Stromal cell of bone marrow (primary cell): ENCODE results near the gene NABP1.

ENCODE experiments used
- DNase-seq: peaks from one replicate; pipeline ENCODE4 v3.0.0-alpha.2; 2012; ENCODE audit warnings: low read depth

NABP1 gene

DNA sequence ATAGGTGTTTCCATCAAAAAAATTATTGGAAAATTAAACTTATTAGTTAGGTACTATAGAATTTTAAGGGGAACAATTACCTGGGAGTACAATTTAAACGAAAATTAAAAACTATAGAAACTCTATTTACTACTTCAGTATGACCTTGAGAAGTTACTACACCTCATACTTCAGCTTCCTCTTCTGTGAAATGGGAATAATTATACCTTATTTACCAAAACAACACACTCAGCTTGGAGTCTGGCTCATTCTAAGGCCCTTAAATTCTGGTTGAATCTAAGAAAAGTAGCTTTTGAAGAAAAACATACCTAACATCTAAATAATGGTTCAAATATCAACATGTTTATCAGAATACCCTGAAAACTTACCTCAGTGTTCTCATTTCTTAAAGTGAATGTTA lies 2.7 kb downstream of the NABP1 start:
- DNase-seq: no peak

DNA sequence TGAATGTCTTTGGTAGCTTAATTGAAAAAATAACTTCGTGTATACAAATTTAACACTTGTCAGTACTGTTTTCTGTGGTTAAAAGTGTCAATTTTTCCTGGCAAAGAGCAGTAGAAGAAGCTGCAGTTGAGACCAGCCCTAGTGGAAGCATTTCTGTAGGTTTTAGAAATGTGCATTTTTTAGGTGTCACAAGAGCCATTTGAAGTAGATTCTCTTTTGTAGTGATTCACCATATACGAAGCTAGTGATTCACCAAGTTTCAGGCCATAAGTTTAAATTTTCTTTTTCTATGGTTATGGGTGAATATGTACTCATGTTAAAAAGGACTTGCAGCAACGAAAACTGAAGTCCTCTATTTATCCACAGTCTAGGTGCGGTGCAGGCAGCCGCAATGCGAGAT lies 4.2 kb downstream of the NABP1 start:
- DNase-seq: no peak

DNA sequence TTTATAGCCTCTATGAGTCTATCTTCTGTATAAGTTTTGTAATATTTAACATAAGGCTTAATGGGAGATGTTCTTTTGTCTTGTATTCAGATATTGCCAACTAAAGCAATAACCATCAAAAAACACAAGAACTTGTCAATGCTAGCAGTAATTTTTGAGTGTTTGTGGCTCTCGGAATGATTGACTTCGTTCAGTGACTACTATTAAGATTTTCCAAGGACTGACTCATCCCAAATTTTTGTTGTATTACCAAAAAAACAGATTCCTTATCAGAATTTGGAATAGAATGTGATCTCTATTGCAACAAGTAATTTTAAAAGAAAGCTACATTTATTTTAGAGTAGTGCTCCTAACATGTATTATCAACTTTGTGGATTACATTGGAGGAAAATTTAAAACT lies 8.1 kb downstream of the NABP1 start:
- DNase-seq: no peak

GRCh38 chr2:191686729-191687128 lies 8.8 kb downstream of the NABP1 start:
- no peak for DNase-seq

DNA sequence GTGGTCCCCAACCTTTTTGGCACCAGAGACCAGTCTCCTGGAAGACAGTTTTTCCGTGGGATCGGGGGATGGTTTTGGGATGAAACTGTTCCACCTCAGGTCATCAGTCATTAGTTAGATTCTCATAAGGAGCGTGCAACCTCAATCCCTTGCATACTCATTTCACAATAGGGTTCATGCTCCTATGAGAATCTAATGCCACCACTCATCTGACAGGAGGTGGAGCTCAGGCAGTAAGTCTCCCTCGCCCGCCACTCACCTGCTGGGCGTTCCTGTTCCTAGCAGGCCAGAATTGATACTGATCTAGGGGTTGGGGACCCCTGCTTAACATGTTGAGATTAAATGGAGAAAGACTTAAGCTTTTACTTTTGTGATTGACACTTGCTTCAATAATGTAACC lies 9.9 kb downstream of the NABP1 start:
- DNase-seq: no peak

GRCh38 chr2:191688934-191689695 lies 11.2 kb downstream of the NABP1 start:
- peak; percentile 67 for DNase-seq

DNA sequence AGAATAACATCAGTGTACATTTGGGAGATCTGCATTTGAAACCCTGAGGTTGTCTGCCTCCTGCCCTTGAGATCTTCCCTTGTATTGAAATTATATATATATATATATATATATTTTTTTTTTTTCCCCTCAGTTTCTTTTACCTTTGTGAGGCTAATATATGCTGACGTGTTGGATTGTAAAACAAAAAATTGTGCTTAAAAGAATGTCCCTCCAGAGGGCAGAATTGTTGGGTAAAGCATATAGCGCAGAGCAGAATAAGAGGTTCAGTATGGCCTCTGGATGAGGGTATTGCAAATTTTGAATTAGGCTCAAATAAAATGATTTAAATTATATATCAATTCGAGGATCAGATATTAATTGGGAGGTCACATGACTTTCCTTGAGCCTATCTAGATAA lies 12.4 kb downstream of the NABP1 start:
- DNase-seq: no peak

- peak; percentile 78 for DNase-seq
Measured at GRCh38 chr2:191691016-191691735, 13.2 kb downstream of the NABP1 start.

- DNase-seq: no peak
Measured at GRCh38 chr2:191691898-191692297, 14.0 kb downstream of the NABP1 start.

DNA sequence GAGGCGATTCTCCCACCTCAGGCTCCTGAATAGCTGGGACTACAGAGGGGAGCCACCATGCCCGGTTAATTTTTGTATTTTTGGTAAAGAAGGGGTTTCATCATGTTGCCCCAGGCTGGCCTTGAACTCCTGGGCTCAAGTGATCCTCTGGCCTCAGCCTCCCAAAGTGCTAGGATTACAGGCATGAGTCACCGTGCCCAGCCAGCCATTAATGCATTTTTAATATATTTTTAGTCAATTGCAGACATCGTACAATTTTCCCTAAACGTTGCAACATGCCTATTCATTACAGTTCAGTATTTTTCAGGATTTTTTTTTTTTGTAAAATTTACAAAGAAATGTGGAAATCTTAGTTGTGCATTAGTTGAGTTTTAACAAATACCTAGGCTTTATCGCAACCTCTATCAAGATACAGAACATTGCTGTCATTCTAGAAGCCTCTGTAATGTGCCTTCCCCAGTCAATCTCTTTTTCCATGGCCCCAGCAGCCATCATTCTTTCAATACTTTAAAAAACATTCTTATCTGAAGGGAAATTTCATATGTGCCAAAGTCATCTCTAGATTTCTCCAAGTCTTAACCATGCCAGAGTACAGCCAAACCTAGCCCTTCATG lies 14.7 kb downstream of the NABP1 start:
- no peak for DNase-seq

GRCh38 chr2:191693166-191693565 lies 15.2 kb downstream of the NABP1 start:
- DNase-seq: no peak

DNA sequence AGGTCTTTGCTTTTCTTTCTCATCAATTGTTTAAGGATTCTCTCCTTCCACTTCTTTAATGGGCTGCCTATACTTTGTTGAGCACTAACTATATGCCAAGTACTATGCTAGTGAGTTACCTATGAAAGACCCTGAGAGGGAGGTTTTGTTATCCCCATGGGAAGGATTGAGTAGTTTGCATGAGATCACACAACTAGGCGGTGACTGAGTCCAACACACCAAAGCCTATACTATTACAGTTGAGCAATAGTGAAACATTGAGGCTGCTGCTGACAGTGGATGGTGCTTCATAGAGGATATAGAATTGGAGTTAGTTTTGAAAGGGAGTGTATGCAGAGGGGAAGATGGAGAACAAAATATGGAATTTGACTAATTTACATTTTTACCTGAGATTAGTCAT lies 15.8 kb downstream of the NABP1 start:
- DNase-seq: no peak

- DNase-seq: peak; percentile 96
Measured at GRCh38 chr2:191696001-191696400, 18.1 kb downstream of the NABP1 start.

GRCh38 chr2:191696966-191697365 lies 19.0 kb downstream of the NABP1 start:
- DNase-seq: no peak

DNA sequence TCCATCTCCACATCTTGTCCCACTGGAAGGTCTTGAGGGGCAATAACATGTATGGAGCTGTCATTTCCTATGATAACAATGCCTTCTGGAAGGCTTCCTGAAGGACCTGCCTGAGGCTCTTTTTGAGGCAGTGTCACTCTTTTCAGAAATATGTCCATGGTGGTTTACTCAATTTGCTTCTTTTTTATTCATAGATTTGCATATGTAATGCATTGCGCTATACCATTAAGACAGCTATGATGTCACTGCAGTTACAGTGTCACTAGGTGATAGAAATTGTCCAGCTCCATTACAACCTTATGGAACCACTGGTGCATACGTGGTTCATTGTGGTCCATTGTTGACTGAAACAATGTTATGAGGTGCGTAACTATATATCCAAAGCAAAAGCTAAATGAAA lies 19.9 kb downstream of the NABP1 start:
- DNase-seq: no peak

- DNase-seq: no peak
Measured at GRCh38 chr2:191699341-191699945, 21.5 kb downstream of the NABP1 start.

DNA sequence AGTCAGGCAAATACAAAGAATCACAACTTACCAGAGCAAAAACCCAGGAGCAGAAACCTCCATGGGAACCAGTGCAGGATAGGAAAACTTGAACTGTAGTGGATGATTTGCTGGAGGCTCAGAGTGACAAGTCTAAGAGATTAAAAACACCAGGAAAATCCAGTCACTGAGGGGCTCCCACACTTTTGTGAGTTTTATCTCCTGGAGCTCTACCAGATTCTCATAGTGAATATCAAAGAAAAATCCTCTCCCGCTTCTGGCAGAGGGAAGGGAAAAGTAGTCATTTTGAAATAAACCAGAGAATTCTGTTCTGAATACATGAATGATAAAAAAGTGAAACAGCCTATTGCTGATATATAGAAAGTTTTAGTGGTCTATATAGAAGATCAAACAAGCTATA lies 23.1 kb downstream of the NABP1 start:
- no peak for DNase-seq

GRCh38 chr2:191701696-191702095 lies 23.8 kb downstream of the NABP1 start:
- DNase-seq: no peak

- no peak for DNase-seq
Measured at GRCh38 chr2:191703079-191703725, 25.3 kb downstream of the NABP1 start.

DNA sequence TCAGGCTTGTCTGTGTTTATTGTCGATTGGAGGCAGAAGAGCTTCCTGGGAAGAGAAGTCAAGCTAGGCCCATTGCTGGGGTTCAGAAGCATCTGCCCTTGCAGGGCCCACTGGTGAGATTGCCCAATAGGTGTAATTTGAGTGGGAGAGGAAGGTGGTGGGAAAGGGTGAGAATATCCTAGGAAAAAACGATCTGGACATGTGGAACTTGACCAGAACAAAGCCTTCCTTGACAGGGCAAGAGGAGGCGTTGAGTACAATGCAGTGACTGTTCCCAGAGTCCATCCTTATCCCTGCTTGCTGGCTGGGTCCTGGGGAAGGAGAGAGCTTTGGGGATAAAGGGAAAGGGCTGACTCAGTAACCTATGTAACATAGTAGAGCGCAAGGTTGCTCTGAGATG lies 27.1 kb downstream of the NABP1 start:
- no peak for DNase-seq

DNA sequence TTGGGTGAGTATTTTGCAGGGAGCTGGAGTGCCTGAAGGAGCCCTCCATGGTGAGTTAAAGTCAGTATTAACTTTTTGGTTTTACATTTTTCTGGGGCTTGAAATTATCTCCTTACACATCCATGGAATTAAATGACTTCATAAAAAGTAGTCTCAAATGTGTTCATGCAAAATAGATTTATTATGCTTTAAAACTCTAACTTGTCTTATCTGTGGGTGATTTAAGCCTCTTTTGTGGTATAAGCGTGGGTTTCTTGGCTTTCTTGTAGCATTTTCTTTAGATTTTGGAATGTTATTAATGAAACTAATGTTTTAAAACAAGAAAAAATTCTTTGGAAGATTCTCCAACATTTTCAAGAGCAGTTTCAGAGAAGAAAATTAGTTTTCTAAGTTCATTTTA lies 27.8 kb downstream of the NABP1 start:
- DNase-seq: no peak

GRCh38 chr2:191706791-191707190 lies 28.9 kb downstream of the NABP1 start:
- no peak for DNase-seq
